ENCODE data around the gene EFNA1. TPM values are rescaled to one million over a fixed set of nuclear protein-coding genes. Genes with fewer than 3 reads are reported as not detected.

EFNA1 gene
- polyA plus RNA-seq, 1 of the 3 experiments (the other 2 are of a cell fraction) = 14.4 TPM

DNA sequence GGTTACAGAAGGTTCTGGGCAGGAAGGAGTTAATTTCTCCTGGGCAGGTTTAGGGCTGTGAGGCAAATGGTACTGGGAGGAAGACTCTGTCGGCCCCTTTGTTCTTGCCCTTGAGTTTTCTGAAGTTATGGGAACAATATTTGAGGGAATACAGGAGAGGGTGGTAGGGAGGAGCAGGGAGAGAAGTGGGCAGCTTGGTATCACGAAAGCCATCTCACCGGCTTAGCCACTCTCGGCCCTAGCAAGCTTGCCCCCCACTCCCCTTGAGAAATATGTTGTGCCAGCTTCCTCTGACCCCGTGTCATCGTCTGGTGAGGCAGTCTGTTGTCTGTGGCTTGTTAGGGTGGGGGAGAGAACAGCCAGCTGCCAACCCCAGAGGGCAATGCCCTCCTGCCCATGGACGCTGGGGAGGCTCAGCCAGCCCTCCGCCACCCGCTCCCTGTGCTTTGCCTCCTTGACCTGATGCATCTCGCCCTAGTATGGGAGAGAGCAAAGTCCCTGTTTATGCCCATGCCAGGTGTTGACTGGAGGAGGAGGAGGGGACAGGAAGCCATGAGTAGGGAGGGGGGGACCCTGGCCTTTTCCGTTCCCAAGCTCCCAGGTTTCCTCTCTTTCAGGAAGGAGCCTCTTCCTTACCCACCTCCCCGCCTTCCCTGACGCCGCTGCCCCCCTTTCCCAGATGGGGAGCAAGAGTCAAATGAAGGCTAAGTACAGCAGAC is 1.2 kb downstream of the EFNA1 start:
- Histone ChIP-seq H2AFZ (ENCODE audit: low read depth) (no peak overlapping the region), H3K9ac (peak overlapping the region; percentile 56; the same call in 1 of the 2 replicates), H3K79me2 (ENCODE audit: insufficient read depth) (no peaks in the 10 kb centered on the region), H3K36me3 (replicated peaks in 1 of 2; ENCODE audit: control insufficient read depth in 1 of 2, insufficient read depth in 2 of 2, low read length in 1 of 2) (peaks cover 5 to 15% of the 10 kb centered on the region in 2 experiments), H3K4me3 (ENCODE audit: low read depth in 2 of 2, low read length in 1 of 2) (peak overlapping the region; percentile 63 to 67), H3K9me3 (no peaks in the 10 kb centered on the region), H3K27ac (ENCODE audit: low read depth in 2 of 2, low read length in 1 of 2) (peak overlapping the region; percentile 14 to 77; a peak in 3 of 4 replicates), H3K27me3 (ENCODE audit: insufficient read depth) (no peaks in the 10 kb centered on the region), H3K4me1 (ENCODE audit: control insufficient read depth in 1 of 2, insufficient read depth in 2 of 2, low read depth in 1 of 2, low read length in 1 of 2) (peaks cover 19 to 45% of the 10 kb centered on the region in 2 experiments), H3F3A (replicated peaks; ENCODE audit: insufficient read depth) (peaks cover 7% of the 10 kb centered on the region), H4K20me1 (ENCODE audit: insufficient read depth) (no peaks in the 10 kb centered on the region), H3K9me2 (no peaks in the 10 kb centered on the region), H3K4me2 (peak overlapping the region; percentile 98)
- 42% methylated on average over 11 of the region's 14 CpGs for WGBS (ENCODE audit: low lambda C conversion rate)
- TF ChIP-seq RCOR1 (IDR thresholded peaks at IDR 0.05; ENCODE audit: low read length) = no peak
- TF ChIP-seq CHD2 (IDR thresholded peaks at IDR 0.05; ENCODE audit: low read length, partially characterized antibody) = peak; percentile 35
- peak; percentile 64 for DNase-seq
- ChIA-PET POLR2A (interaction anchor here (0.7 to 1.6 kb wide), 5 partner anchors 33 to 146 kb away, joined by 3 to 6 read pairs (median 4); partner anchors contain the start of genes FLAD1 and KRTCAP2), CTCF (interaction anchor here (0.7 to 9.7 kb wide), 12 partner anchors 13 to 78 kb away, joined by 3 to 67 read pairs (median 6); partner anchors contain the start of genes EFNA3 and KRTCAP2)

DNA sequence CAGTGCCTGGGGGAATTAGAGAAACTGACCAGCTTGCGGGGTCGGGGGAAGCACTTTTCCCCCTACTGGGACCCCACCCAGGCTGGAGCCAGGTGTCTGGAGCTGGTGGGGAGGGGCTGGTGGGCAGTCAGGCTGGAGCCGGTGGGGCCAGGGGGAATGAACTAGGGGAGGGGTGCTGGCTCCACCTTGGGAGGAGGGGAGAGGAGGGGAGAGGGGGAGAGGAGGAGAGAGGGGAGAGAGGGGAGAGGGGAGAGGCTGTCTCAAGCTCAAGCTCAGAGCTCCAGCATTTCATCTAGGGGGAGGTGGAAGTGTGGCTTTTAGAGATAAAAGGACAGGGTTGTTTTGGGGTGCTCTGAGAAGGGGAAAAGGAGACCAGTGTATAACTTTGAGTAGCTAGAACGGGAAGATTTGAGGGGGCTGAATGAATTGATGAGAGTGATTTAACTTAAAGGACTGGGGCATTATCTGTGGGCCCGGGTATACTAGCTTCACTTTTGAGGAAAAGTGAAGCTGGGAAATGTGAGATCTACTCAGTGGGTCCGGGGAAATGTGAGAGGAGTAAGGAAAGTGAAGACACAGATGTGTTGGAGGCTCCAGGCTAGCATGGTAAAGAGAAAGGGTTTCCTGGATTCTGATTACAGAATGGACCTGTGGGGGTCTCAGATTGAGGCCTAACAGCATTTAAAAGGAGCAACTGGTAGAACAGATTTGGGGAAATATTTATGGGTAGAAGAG is 2.8 kb downstream of the EFNA1 start:
- POLR2A ChIA-PET = interaction anchor here (0.6 to 1.0 kb wide), 2 partner anchors 26 to 37 kb away, joined by 3 read pairs; no protein-coding TSS in a partner anchor
- H3K9ac ChIP-seq = peak overlapping the region; percentile 27; the same call in 1 of the 2 replicates
- peak overlapping the region; percentile 25 to 67; a peak in 3 of 4 replicates for H3K4me3 ChIP-seq (ENCODE audit: low read depth in 2 of 2, low read length in 1 of 2)
- DNase-seq = no peak
- no peaks in the 10 kb centered on the region for H3K9me3 ChIP-seq
- H3K27ac ChIP-seq (ENCODE audit: low read depth in 2 of 2, low read length in 1 of 2) = peak overlapping the region; percentile 14 to 77; a peak in 3 of 4 replicates
- no peaks in the 10 kb centered on the region for H4K20me1 ChIP-seq (ENCODE audit: insufficient read depth)
- H3K27me3 ChIP-seq (ENCODE audit: insufficient read depth) = no peaks in the 10 kb centered on the region
- no peak overlapping the region for H2AFZ ChIP-seq (ENCODE audit: low read depth)
- peak overlapping the region; percentile 98 for H3K4me2 ChIP-seq
- H3K9me2 ChIP-seq = no peaks in the 10 kb centered on the region
- WGBS (ENCODE audit: low lambda C conversion rate) = 65% methylated on average over 6 of the region's 6 CpGs
- CTCF ChIA-PET = interaction anchor here (0.8 to 9.7 kb wide), 11 partner anchors 14 to 570 kb away, joined by 3 to 67 read pairs (median 5); partner anchors contain the start of gene KRTCAP2
- peaks cover 20% of the 10 kb centered on the region for H3F3A ChIP-seq (replicated peaks; ENCODE audit: insufficient read depth)
- no peaks in the 10 kb centered on the region for H3K79me2 ChIP-seq (ENCODE audit: insufficient read depth)
- H3K4me1 ChIP-seq (ENCODE audit: control insufficient read depth in 1 of 2, insufficient read depth in 2 of 2, low read depth in 1 of 2, low read length in 1 of 2) = peaks cover 19 to 50% of the 10 kb centered on the region in 2 experiments
- TF ChIP-seq, protein P1, sequence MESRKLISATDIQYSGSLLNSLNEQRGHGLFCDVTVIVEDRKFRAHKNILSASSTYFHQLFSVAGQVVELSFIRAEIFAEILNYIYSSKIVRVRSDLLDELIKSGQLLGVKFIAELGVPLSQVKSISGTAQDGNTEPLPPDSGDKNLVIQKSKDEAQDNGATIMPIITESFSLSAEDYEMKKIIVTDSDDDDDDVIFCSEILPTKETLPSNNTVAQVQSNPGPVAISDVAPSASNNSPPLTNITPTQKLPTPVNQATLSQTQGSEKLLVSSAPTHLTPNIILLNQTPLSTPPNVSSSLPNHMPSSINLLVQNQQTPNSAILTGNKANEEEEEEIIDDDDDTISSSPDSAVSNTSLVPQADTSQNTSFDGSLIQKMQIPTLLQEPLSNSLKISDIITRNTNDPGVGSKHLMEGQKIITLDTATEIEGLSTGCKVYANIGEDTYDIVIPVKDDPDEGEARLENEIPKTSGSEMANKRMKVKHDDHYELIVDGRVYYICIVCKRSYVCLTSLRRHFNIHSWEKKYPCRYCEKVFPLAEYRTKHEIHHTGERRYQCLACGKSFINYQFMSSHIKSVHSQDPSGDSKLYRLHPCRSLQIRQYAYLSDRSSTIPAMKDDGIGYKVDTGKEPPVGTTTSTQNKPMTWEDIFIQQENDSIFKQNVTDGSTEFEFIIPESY (IDR thresholded peaks at IDR 0.05; ENCODE audit: borderline replicate concordance, low read depth) = no peak
- TF ChIP-seq ELF1 (IDR thresholded peaks at IDR 0.05) (no peak), TEAD4 (IDR thresholded peaks at IDR 0.05; ENCODE audit: borderline replicate concordance, insufficient read depth) (no peak), EZH2phosphoT487 (IDR thresholded peaks at IDR 0.05; ENCODE audit: borderline replicate concordance, low read depth) (no peak), CHD2 (IDR thresholded peaks at IDR 0.05; ENCODE audit: low read length, partially characterized antibody) (no peak), YY1 (IDR thresholded peaks at IDR 0.05; ENCODE audit: low read depth) (no peak), SMC3 (IDR thresholded peaks at IDR 0.05; ENCODE audit: low read depth, low read length) (no peak), SIN3A (IDR thresholded peaks at IDR 0.05; ENCODE audit: borderline replicate concordance, low read depth, low read length) (no peak), GABPA (IDR thresholded peaks at IDR 0.05; ENCODE audit: low read depth) (no peak), GATA2 (CRISPR knock-in tag; IDR thresholded peaks at IDR 0.05) (no peak), TAF1 (IDR thresholded peaks at IDR 0.05; ENCODE audit: borderline replicate concordance, low read depth, low read length) (no peak)
- TF ChIP-seq, protein P2, sequence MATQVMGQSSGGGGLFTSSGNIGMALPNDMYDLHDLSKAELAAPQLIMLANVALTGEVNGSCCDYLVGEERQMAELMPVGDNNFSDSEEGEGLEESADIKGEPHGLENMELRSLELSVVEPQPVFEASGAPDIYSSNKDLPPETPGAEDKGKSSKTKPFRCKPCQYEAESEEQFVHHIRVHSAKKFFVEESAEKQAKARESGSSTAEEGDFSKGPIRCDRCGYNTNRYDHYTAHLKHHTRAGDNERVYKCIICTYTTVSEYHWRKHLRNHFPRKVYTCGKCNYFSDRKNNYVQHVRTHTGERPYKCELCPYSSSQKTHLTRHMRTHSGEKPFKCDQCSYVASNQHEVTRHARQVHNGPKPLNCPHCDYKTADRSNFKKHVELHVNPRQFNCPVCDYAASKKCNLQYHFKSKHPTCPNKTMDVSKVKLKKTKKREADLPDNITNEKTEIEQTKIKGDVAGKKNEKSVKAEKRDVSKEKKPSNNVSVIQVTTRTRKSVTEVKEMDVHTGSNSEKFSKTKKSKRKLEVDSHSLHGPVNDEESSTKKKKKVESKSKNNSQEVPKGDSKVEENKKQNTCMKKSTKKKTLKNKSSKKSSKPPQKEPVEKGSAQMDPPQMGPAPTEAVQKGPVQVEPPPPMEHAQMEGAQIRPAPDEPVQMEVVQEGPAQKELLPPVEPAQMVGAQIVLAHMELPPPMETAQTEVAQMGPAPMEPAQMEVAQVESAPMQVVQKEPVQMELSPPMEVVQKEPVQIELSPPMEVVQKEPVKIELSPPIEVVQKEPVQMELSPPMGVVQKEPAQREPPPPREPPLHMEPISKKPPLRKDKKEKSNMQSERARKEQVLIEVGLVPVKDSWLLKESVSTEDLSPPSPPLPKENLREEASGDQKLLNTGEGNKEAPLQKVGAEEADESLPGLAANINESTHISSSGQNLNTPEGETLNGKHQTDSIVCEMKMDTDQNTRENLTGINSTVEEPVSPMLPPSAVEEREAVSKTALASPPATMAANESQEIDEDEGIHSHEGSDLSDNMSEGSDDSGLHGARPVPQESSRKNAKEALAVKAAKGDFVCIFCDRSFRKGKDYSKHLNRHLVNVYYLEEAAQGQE (IDR thresholded peaks at IDR 0.05; ENCODE audit: low read depth, low read length) = no peak
- H3K36me3 ChIP-seq (replicated peaks in 1 of 2; ENCODE audit: control insufficient read depth in 1 of 2, insufficient read depth in 2 of 2, low read length in 1 of 2) = peaks cover 5 to 23% of the 10 kb centered on the region in 2 experiments

Data from SK-N-SH (cell line).